Measurements from ENCODE around the gene ELP2. TPM values are rescaled to one million over a fixed set of nuclear protein-coding genes. Genes with fewer than 3 reads are reported as not detected.

The ELP2 gene
- total RNA-seq, 1 experiment from 2014 or later, result 47.3 TPM

DNA sequence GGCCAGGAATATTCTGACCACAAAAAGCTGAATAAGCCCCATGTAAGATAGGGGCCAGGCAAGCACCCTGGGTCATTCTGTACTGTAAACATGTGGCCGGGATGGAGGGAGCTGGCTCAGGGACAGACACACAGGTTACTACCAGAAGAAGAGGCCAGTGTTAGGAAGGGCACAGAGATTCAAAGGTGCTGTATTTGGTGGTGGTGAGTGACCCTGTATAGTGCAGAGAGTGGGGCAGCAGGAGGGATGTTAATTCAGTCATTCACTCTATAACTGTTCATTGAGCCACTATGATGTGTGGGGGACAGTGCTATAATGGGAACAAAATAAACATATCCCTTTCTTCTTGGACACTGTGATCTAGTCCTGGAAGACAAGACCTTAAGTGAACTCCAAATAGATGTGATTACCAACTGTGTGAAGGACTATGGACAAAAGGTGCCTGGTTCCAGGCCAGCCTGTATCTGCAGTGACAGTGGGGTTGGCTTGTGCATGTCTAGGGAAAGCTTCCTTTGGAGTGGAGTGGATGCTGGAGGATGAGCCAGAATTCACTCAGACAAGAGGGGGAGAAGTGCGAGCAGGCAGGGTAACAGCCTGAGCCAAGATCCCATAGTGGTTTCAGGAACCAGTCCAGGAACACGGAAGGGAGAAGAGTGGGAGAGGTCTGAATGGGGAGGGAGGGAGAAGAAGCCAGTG, 65.9 kb downstream of the ELP2 start:
- intact Hi-C loops (cut with micrococcal nuclease), result no loop called here
- no peak for ATAC-seq
- no TSS peak for BruUV-seq (replicated peaks)

DNA sequence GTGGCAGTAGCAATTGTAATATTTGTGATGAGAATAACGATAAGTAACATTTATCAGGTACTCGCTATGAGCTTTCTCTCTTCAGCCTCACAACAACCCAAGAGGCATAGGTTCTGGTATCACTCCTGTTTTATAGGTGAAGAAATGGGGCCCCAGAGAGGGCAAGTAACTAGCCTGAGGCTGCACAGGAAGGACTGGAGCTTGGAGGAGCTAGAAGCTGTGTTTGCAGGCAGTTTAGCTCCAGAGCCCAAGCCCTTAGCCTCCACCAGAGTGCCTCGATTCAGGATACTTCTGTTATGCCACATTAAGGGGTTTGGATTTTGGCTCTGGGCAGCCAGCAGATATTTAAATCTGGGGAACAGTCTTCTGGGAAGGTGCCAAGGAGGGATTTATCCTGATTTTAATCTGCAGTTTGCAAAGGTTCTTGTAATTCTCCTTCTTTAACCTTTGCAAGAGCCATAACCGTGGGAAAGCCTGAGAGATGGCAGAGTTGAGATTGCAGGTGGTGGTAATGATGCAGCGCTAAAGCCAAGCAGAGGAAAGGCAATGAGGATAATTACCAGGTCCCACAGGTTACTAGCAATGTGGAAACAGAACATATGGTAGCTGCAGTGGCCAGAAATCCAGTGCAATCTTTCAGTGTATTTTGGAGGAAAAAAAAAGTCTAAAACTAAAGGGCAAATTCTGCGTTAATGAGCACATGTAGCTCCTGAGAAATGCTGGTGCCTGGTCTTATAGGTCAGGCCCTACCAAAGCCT, 66.7 kb downstream of the ELP2 start:
- Histone ChIP-seq H3K9me3 (ENCODE audit: low read length) (no peaks in the 10 kb centered on the region), H3K9me2 (replicated peaks; ENCODE audit: low read length) (no peaks in the 10 kb centered on the region), H2AFZ (ENCODE audit: low read length) (no peak overlapping the region), H3K4me2 (ENCODE audit: low read length) (no peak overlapping the region), H3F3A (ENCODE audit: low read length, unreplicated experiment) (no peaks in the 10 kb centered on the region), H4K20me1 (ENCODE audit: low read length) (no peaks in the 10 kb centered on the region), H3K79me2 (ENCODE audit: low read length) (no peaks in the 10 kb centered on the region), H3K27ac (ENCODE audit: low read length) (no peak overlapping the region), H3K36me3 (ENCODE audit: low read depth, low read length) (no peaks in the 10 kb centered on the region), H3K27me3 (ENCODE audit: low read length) (no peaks in the 10 kb centered on the region), H3K4me3 (ENCODE audit: low read length) (no peak overlapping the region), H3K4me1 (ENCODE audit: insufficient read depth, low read length) (no peaks in the 10 kb centered on the region), H3K9ac (ENCODE audit: low read length) (no peak overlapping the region)
- ChIA-PET POLR2A (ENCODE audit: unreplicated experiment) (no interaction called here), CTCF (no interaction called here)
- ATAC-seq (no peak), DNase-seq (no peak)
- no TSS peak for BruUV-seq (replicated peaks)
- intact Hi-C loops (cut with micrococcal nuclease), result no loop called here
- TF ChIP-seq, protein P1, sequence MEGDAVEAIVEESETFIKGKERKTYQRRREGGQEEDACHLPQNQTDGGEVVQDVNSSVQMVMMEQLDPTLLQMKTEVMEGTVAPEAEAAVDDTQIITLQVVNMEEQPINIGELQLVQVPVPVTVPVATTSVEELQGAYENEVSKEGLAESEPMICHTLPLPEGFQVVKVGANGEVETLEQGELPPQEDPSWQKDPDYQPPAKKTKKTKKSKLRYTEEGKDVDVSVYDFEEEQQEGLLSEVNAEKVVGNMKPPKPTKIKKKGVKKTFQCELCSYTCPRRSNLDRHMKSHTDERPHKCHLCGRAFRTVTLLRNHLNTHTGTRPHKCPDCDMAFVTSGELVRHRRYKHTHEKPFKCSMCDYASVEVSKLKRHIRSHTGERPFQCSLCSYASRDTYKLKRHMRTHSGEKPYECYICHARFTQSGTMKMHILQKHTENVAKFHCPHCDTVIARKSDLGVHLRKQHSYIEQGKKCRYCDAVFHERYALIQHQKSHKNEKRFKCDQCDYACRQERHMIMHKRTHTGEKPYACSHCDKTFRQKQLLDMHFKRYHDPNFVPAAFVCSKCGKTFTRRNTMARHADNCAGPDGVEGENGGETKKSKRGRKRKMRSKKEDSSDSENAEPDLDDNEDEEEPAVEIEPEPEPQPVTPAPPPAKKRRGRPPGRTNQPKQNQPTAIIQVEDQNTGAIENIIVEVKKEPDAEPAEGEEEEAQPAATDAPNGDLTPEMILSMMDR (conservative IDR thresholded peaks at IDR 0.05; ENCODE audit: low read depth, low read length), result no peak
- no peak for TF ChIP-seq EZH2phosphoT487 (IDR thresholded peaks at IDR 0.05; ENCODE audit: borderline replicate concordance, low read length)

More for the DNA sequence above, 65.9 kb downstream of the ELP2 start:
- POLR2A ChIA-PET (ENCODE audit: unreplicated experiment), result no interaction called here
- Histone ChIP-seq H3K79me2 (ENCODE audit: low read length) (no peaks in the 10 kb centered on the region), H3K27me3 (ENCODE audit: low read length) (no peaks in the 10 kb centered on the region), H2AFZ (ENCODE audit: low read length) (no peak overlapping the region), H3K27ac (ENCODE audit: low read length) (no peak overlapping the region), H3F3A (ENCODE audit: low read length, unreplicated experiment) (no peaks in the 10 kb centered on the region), H3K4me1 (ENCODE audit: insufficient read depth, low read length) (no peaks in the 10 kb centered on the region), H3K9me3 (ENCODE audit: low read length) (no peaks in the 10 kb centered on the region), H3K4me2 (ENCODE audit: low read length) (no peak overlapping the region), H3K9ac (ENCODE audit: low read length) (no peak overlapping the region), H4K20me1 (ENCODE audit: low read length) (no peaks in the 10 kb centered on the region), H3K36me3 (ENCODE audit: low read depth, low read length) (no peaks in the 10 kb centered on the region), H3K9me2 (replicated peaks; ENCODE audit: low read length) (no peaks in the 10 kb centered on the region), H3K4me3 (ENCODE audit: low read length) (no peak overlapping the region)
- CTCF ChIA-PET, result no interaction called here
- DNase-seq, result no peak
- TF ChIP-seq, protein P1 (conservative IDR thresholded peaks at IDR 0.05; ENCODE audit: low read depth, low read length), result no peak
- TF ChIP-seq EZH2 (IDR thresholded peaks at IDR 0.05; ENCODE audit: low read length, unreplicated experiment) (no peak), EZH2phosphoT487 (IDR thresholded peaks at IDR 0.05; ENCODE audit: borderline replicate concordance, low read length) (no peak)
